Measurements from ENCODE around the gene SACM1L.

SACM1L gene

GRCh38 chr3:45716790-45717336 is 27.7 kb downstream of the SACM1L start:
- TF ChIP-seq ZC3H10 (CRISPR knock-in tag; IDR thresholded peaks at IDR 0.05) (no peak), ZNF565 (CRISPR knock-in tag; conservative IDR thresholded peaks at IDR 0.05; ENCODE audit: low read depth) (no peak), ZFP30 (CRISPR knock-in tag; IDR thresholded peaks at IDR 0.05) (no peak), TOX (CRISPR knock-in tag; IDR thresholded peaks at IDR 0.05; ENCODE audit: borderline replicate concordance) (no peak), ZNF70 (CRISPR knock-in tag; IDR thresholded peaks at IDR 0.05) (no peak), RARB (CRISPR knock-in tag; IDR thresholded peaks at IDR 0.05) (no peak), TSHZ2 (CRISPR knock-in tag; IDR thresholded peaks at IDR 0.05) (no peak), ZNF8 (CRISPR knock-in tag; IDR thresholded peaks at IDR 0.05) (no peak), PATZ1 (CRISPR knock-in tag; IDR thresholded peaks at IDR 0.05; ENCODE audit: borderline replicate concordance) (no peak), POU6F1 (CRISPR knock-in tag; IDR thresholded peaks at IDR 0.05; ENCODE audit: borderline replicate concordance, low read depth) (no peak), SNAI2 (CRISPR knock-in tag; IDR thresholded peaks at IDR 0.05) (no peak), ESRRG (CRISPR knock-in tag; IDR thresholded peaks at IDR 0.05) (no peak), TCF4 (CRISPR knock-in tag; IDR thresholded peaks at IDR 0.05; ENCODE audit: borderline replicate concordance) (no peak), ARNTL (CRISPR knock-in tag; IDR thresholded peaks at IDR 0.05; ENCODE audit: borderline replicate concordance, low read depth) (no peak), OSR1 (CRISPR knock-in tag; IDR thresholded peaks at IDR 0.05) (no peak), PPARA (CRISPR knock-in tag; IDR thresholded peaks at IDR 0.05; ENCODE audit: borderline replicate concordance) (no peak), GLIS3 (CRISPR knock-in tag; IDR thresholded peaks at IDR 0.05) (no peak), BACH2 (CRISPR knock-in tag; IDR thresholded peaks at IDR 0.05; ENCODE audit: borderline replicate concordance) (no peak), CSDC2 (CRISPR knock-in tag; IDR thresholded peaks at IDR 0.05) (no peak), CSRNP3 (CRISPR knock-in tag; IDR thresholded peaks at IDR 0.05) (no peak)
- ATAC-seq = no peak

- ATAC-seq = no peak
- peak; percentile 51; the same call in 1 of the 2 replicates for TF ChIP-seq ISL1 (CRISPR knock-in tag; IDR thresholded peaks at IDR 0.05)
- no peak; the same call in 1 of the 2 replicates for TF ChIP-seq POU6F1 (CRISPR knock-in tag; IDR thresholded peaks at IDR 0.05; ENCODE audit: borderline replicate concordance, low read depth)
- no peak for TF ChIP-seq BACH2 (CRISPR knock-in tag; IDR thresholded peaks at IDR 0.05; ENCODE audit: borderline replicate concordance)
- TF ChIP-seq SNAI2 (CRISPR knock-in tag; IDR thresholded peaks at IDR 0.05) = no peak
- no peak for TF ChIP-seq CSDC2 (CRISPR knock-in tag; IDR thresholded peaks at IDR 0.05)
- peak; percentile 54; the same call in 1 of the 2 replicates for TF ChIP-seq TCF4 (CRISPR knock-in tag; IDR thresholded peaks at IDR 0.05; ENCODE audit: borderline replicate concordance)
Measured at GRCh38 chr3:45719655-45720487, 30.7 kb downstream of the SACM1L start.
